LNCaP clone FGC (cell line): ENCODE results near the gene E2F3.

Source experiments
- DNase-seq: peaks from one replicate; pipeline ENCODE4 v3.0.0-alpha.2; 2011; ENCODE audit warnings: low read depth
- H3K4me3 ChIP-seq: 2 replicates; pipeline ENCODE4 v1.5.1; 2011; ENCODE audit warnings: mild to moderate bottlenecking, low read depth, low read length, control low read depth
- TF ChIP-seq, protein P1 (sequence below): IDR thresholded peaks from 2 replicates; pipeline ENCODE4 v1.5.1; 2012; ENCODE audit warnings: mild to moderate bottlenecking; ENCODE audit not compliant: control insufficient read depth, insufficient read depth; ENCODE audit errors: extremely low read depth

The E2F3 gene

DNA sequence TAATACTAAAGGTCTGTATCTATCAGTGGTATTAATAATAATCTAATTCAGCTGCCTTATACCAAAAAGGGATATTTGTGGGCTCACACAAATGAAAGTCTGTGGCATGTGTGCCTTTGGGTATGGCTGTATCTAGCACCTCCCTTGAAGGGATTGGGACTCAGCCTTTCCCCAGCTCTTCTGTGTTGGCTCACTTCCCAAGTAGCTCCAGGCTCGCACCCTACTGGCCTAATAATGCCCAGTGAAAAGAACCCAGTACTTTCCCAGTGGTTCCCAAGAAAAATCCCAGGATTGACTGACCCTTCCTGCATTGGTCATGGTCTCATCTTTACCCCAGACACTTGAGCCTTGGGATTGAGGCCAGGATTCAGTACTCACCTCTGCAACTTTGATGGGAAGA, 71.8 kb downstream of the E2F3 start:
- no peak overlapping the region for H3K4me3 ChIP-seq
- no peak for DNase-seq
- TF ChIP-seq, protein P1, sequence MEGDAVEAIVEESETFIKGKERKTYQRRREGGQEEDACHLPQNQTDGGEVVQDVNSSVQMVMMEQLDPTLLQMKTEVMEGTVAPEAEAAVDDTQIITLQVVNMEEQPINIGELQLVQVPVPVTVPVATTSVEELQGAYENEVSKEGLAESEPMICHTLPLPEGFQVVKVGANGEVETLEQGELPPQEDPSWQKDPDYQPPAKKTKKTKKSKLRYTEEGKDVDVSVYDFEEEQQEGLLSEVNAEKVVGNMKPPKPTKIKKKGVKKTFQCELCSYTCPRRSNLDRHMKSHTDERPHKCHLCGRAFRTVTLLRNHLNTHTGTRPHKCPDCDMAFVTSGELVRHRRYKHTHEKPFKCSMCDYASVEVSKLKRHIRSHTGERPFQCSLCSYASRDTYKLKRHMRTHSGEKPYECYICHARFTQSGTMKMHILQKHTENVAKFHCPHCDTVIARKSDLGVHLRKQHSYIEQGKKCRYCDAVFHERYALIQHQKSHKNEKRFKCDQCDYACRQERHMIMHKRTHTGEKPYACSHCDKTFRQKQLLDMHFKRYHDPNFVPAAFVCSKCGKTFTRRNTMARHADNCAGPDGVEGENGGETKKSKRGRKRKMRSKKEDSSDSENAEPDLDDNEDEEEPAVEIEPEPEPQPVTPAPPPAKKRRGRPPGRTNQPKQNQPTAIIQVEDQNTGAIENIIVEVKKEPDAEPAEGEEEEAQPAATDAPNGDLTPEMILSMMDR = no peak

DNA sequence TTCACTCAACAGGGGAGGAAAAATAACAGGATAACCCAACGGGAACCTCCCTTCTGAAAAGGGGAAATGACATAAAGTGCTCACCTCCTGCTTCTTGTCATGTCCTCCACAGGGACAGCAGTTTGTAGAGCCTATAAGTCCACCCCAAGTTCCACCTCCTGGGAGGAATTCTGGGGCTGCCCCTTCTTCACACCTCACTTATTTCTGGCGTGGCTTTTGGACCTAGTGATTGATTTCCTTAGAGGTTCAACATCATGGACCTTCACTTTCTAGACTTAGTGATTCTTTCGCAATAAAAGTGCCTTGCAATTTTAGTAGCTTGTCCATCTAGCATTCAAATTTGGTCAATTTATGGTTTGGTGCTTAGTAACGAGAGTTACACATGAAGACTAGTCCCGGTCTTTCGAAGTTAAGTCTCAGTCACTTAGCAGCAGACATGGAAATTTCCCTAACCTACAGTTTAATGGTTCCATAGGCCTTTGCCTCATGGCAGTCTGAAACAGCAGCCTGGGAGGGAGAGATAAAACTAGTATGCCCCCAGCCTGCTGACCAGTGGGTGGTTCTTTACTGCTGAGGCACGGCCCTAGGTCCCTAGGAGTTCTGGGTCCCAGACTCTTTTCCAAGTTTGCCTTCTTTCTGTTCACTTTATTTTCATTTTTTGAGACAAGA, 73.3 kb downstream of the E2F3 start:
- TF ChIP-seq, protein P1 = no peak
- DNase-seq = no peak
- H3K4me3 ChIP-seq = no peak overlapping the region

DNA sequence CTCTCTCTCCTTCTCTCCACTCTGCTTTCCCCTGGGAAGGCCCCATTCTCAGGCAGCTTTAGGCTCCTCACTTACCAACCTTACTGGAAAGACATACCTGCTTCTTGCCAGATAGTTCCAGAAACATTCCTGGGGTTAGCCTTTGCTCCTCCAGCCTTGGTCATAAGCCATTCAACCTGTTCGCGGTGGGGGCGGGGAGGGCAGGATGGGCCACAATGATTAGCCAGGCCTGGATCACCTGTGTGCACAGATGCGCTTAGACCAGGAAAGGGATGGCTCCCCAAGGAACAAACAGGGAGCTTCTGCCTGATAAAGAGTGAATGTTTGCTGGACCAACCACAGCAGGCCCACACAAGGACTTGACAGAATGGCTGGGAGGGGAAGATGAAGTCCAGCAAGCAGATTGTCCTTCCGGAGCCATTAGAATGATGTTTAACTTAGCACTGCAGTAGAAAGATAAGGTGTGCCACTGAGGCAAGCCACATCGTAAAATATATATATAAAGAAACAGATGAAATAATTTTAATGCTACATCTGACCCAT, 74.9 kb downstream of the E2F3 start:
- H3K4me3 ChIP-seq = no peak overlapping the region
- DNase-seq = no peak
- TF ChIP-seq, protein P1 = no peak

DNA sequence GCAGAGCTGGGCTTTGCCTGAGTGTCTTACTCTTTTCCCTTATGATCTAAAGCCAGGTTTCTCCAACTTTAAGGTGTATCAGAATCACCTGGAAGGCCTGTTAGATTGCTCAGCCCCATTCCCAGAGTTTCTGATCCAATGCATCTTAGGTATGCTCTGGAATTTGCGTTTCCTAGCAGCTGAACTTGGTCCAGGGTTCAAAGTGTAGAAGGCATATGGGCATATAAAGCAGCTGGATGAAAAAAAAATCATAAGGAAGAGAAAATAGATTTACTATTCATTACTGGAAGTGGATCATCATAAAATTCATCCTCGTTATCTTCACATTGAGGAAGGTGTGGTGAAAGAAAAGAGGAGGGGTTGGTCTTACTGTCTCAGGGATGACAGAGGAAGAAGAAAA, 75.8 kb downstream of the E2F3 start:
- DNase-seq = no peak
- TF ChIP-seq, protein P1 = no peak
- no peak overlapping the region for H3K4me3 ChIP-seq

DNA sequence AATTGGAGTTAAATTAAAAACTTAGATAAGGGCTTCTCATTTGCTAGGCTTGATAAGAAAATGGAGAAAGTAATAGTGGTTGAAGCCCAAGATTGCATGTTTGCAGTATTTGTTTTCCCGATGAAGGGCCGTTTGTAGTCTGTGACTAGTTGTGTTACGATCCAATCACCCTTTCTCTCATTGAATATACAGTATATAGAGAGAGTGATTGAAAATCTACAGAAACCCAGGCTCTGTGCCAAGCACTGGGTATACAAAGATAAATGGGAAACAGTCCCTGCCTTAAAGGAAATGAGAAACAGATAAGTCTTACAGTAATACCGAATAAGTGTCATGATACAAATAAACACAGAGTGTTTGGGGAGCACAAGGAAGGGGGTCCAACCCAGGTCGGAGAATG, 77.4 kb downstream of the E2F3 start:
- TF ChIP-seq, protein P1 = no peak
- DNase-seq = no peak
- no peak overlapping the region for H3K4me3 ChIP-seq

DNA sequence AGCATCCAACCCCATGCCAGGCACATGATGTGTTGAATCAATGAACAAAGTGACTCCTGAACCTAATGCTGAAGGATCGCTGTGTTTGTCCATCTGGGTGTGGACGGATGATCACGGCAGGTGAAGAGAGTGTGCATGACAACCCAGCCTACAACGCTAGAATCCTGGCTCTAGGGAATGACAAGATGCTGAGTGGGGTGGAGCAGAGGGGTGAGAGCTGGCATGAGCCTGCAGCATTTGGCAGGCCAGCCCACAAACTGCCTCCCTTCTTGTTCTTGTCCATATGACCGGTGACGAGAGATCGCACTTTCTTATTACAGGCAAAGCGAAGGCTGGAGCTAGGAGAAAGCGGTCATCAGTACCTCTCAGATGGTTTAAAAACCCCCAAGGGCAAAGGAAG, 77.8 kb downstream of the E2F3 start:
- no peak for DNase-seq
- TF ChIP-seq, protein P1 = no peak
- no peak overlapping the region for H3K4me3 ChIP-seq

DNA sequence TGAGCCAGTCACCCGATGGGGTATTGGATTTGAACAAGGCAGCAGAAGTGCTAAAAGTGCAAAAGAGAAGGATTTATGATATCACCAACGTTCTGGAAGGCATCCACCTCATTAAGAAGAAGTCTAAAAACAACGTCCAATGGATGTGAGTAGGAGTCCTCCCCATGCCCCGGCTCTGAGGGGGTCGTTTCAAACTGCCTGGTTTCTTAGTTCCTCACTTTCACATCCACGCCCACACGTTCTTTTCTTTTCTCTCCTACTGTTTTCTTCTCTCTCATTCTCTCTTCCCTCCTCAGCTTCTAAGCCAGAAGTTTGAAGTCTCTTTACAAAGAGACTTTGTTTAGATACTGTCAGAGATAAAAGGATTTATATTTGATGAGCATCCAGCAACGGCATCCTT, 79.6 kb downstream of the E2F3 start:
- H3K4me3 ChIP-seq = no peak overlapping the region
- TF ChIP-seq, protein P1 = no peak
- no peak for DNase-seq
